MCF 10A (cell line): Measurements from ENCODE around the gene OR10G2. TPM values are rescaled to one million over a fixed set of nuclear protein-coding genes. Genes with fewer than 3 reads are reported as not detected.

ENCODE experiments used
- Bru-seq: library from RNA; stranded (reverse); fragments of 400-500 nt; gene quantifications from one replicate; lab custom pipeline; 2021; lab: Mats Ljungman, UMichigan
- BruChase-seq, 2 experiments: library from RNA; stranded (reverse); fragments of 400-500 nt; gene quantifications; one replicate each; lab custom pipeline; 2021; lab: Mats Ljungman, UMichigan
- BruUV-seq: library from RNA; stranded (reverse); fragments of 400-500 nt; replicated peaks from 2 replicates; lab custom pipeline; 2021; lab: Mats Ljungman, UMichigan
- CTCF ChIA-PET: fragments of 300-600 bp; sonication (Branson Sonifier 250); formaldehyde crosslinking; extraction: SDS; loops from one replicate; lab custom pipeline; 2021; ENCODE audit warnings: antibody characterized with exemption, inconsistent platforms; lab: Yijun Ruan, JAX
- POLR2A ChIA-PET: fragments of 300-600, 350-650 bp; sonication (Branson Sonifier 250); formaldehyde crosslinking; extraction: SDS; loops from one replicate; lab custom pipeline; 2020; ENCODE audit warnings: antibody characterized with exemption, inconsistent platforms; lab: Yijun Ruan, JAX
- DNase-seq: peaks from one replicate; pipeline ENCODE4 v3.0.0-alpha.2; 2018; ENCODE audit not compliant: unreplicated experiment
- H3K27ac Mint-ChIP-seq: one replicate; pipeline ENCODE4 v1.8.0; 2022; ENCODE audit warnings: mild to moderate bottlenecking, low read depth, mixed read lengths; ENCODE audit not compliant: unreplicated experiment
- H3K27me3 Mint-ChIP-seq: one replicate; pipeline ENCODE4 v1.8.0; 2022; ENCODE audit warnings: mixed read lengths; ENCODE audit not compliant: insufficient read depth, unreplicated experiment
- H3K36me3 Mint-ChIP-seq: one replicate; pipeline ENCODE4 v1.8.0; 2022; ENCODE audit warnings: mild to moderate bottlenecking, moderate library complexity, mixed read lengths; ENCODE audit not compliant: insufficient read depth, unreplicated experiment
- H3K4me1 Mint-ChIP-seq: one replicate; pipeline ENCODE4 v1.8.0; 2022; ENCODE audit warnings: mixed read lengths; ENCODE audit not compliant: insufficient read depth, unreplicated experiment
- H3K4me3 Mint-ChIP-seq: one replicate; pipeline ENCODE4 v1.8.0; 2022; ENCODE audit warnings: mild to moderate bottlenecking, moderate library complexity, mixed read lengths; ENCODE audit not compliant: unreplicated experiment
- H3K9me3 Mint-ChIP-seq: one replicate; pipeline ENCODE4 v1.8.0; 2022; ENCODE audit warnings: mixed read lengths; ENCODE audit not compliant: unreplicated experiment
- CTCF ChIP-seq: fragments of 200-600 bp; IDR thresholded peaks from one replicate; pipeline ENCODE4 v1.8.0; 2022; ENCODE audit warnings: antibody characterized with exemption, mild to moderate bottlenecking; ENCODE audit not compliant: unreplicated experiment
- intact Hi-C: fragments of 100-400 bp; cut with micrococcal nuclease; formaldehyde crosslinking; loops from 2 replicates; pipeline ENCODE4 v1.14.1; 2022
- long read RNA-seq: library from polyadenylated mRNA; stranded (forward); transcript quantifications from one replicate; pipeline ENCODE4 v2.0.0, GENCODE V29; 2022
- total RNA-seq: library from RNA; stranded (reverse); gene quantifications from 2 replicates; pipeline ENCODE4 v1.2.3, GENCODE V29; 2022

The OR10G2 gene
- total RNA-seq, result not detected in 2 replicates
- Bru-seq, nascent RNA, result not detected
- BruChase-seq, experiment 1, labeled RNA remaining after a 6-hour chase, result not detected
- not detected for BruChase-seq, experiment 2, labeled RNA remaining after a 2-hour chase
- long read RNA-seq, result 0 reads

GRCh38 chr14:21634840-21635239 is at the start of gene OR10G2:
OR10G2 (minus strand) TSS chr14:21634940; CDS start chr14:21634842, 98 bp downstream.
- H3K9me3 Mint-ChIP-seq, result no peaks in the 10 kb centered on the region
- no peak within 1 kb of the TSS for H3K4me3 Mint-ChIP-seq
- TF ChIP-seq CTCF, result no peak
- no peak for DNase-seq
- peaks cover 57% of the 10 kb centered on the region for H3K27me3 Mint-ChIP-seq
- H3K36me3 Mint-ChIP-seq, result no peaks in the 10 kb centered on the region
- ChIA-PET CTCF (no interaction called here), POLR2A (no interaction called here)
- BruUV-seq, result no TSS peak
- intact Hi-C loops, result no loop called here
- no peak within 1 kb of the TSS for H3K27ac Mint-ChIP-seq
- H3K4me1 Mint-ChIP-seq, result no peaks in the 10 kb centered on the region

- H3K27me3 Mint-ChIP-seq, result peaks cover 30% of the 10 kb centered on the region
- H3K9me3 Mint-ChIP-seq, result no peaks in the 10 kb centered on the region
- H3K36me3 Mint-ChIP-seq, result no peaks in the 10 kb centered on the region
- ChIA-PET POLR2A (no interaction called here), CTCF (no interaction called here)
- TF ChIP-seq CTCF, result no peak
- intact Hi-C loops, result no loop called here
- BruUV-seq, result no TSS peak
- no peaks in the 10 kb centered on the region for H3K4me1 Mint-ChIP-seq
- peak; percentile 5 for DNase-seq
- no peak overlapping the region for H3K27ac Mint-ChIP-seq
- no peak overlapping the region for H3K4me3 Mint-ChIP-seq
Observed at GRCh38 chr14:21680072-21680471, 45.3 kb upstream of the OR10G2 start.

GRCh38 chr14:21675566-21675965 is 40.8 kb upstream of the OR10G2 start:
- Mint-ChIP-seq H3K4me1 (no peaks in the 10 kb centered on the region), H3K27me3 (peaks cover 13% of the 10 kb centered on the region), H3K9me3 (peaks cover 7% of the 10 kb centered on the region), H3K4me3 (no peak overlapping the region), H3K36me3 (no peaks in the 10 kb centered on the region), H3K27ac (no peak overlapping the region)
- CTCF ChIA-PET, result interaction anchor here (0.6 to 1.5 kb wide), 2 partner anchors 35 to 146 kb away, joined by 3 to 4 read pairs; no protein-coding TSS in a partner anchor
- TF ChIP-seq CTCF, result no peak
- DNase-seq, result no peak
- POLR2A ChIA-PET, result no interaction called here
- no TSS peak for BruUV-seq
- intact Hi-C loops, result no loop called here

- Mint-ChIP-seq H3K9me3 (peaks cover 7% of the 10 kb centered on the region), H3K27ac (no peak within 1 kb of the TSS), H3K27me3 (peaks cover 29% of the 10 kb centered on the region), H3K4me1 (no peaks in the 10 kb centered on the region), H3K4me3 (no peak within 1 kb of the TSS), H3K36me3 (no peaks in the 10 kb centered on the region)
- CTCF ChIA-PET, result interaction anchor here (0.7 to 1.4 kb wide), 2 partner anchors 8 to 323 kb away, joined by 3 read pairs; no protein-coding TSS in a partner anchor
- no TSS peak for BruUV-seq
- DNase-seq, result no peak
- no peak for TF ChIP-seq CTCF
- POLR2A ChIA-PET, result no interaction called here
- intact Hi-C loops, result no loop called here
Observed at GRCh38 chr14:21673718-21674117, 39.0 kb upstream of the OR10G2 start, which contains the start of gene OR4E1. OR4E1 (minus strand) TSS chr14:21673818; CDS start chr14:21670935, 2,883 bp downstream.
